Astrocyte (in vitro differentiated cells and primary cell): Measurements from ENCODE around the gene OR10X1. TPM values are rescaled to one million over a fixed set of nuclear protein-coding genes. Genes with fewer than 3 reads are reported as not detected.

Source experiments
- DNase-seq: peaks from one replicate; pipeline ENCODE4 v3.0.0-alpha.2; 2010; ENCODE audit warnings: low read depth
- FAIRE-seq: peaks from 2 replicates; lab custom pipeline; 2011; peaks lifted over from hg19 to GRCh38; lab: Jason Lieb, UNC
- H2AFZ ChIP-seq: 2 replicates; pipeline ENCODE4 v1.6.0; 2012; ENCODE audit warnings: low read depth, low read length, inconsistent platforms
- H3K27ac ChIP-seq: 2 replicates; pipeline ENCODE4 v1.5.1; 2011; ENCODE audit warnings: low read depth, low read length, inconsistent platforms
- H3K27me3 ChIP-seq: 2 replicates; pipeline ENCODE4 v1.6.0; 2011; ENCODE audit warnings: low read length, inconsistent platforms; ENCODE audit not compliant: insufficient read depth
- H3K36me3 ChIP-seq: 2 replicates; pipeline ENCODE4 v1.5.1; 2011; ENCODE audit warnings: low read length, inconsistent platforms; ENCODE audit not compliant: insufficient read depth
- H3K4me1 ChIP-seq: 2 replicates; pipeline ENCODE4 v1.5.1; 2011; ENCODE audit warnings: low read length, inconsistent platforms; ENCODE audit not compliant: insufficient read depth
- H3K4me2 ChIP-seq: 2 replicates; pipeline ENCODE4 v1.6.0; 2012; ENCODE audit warnings: low read length, inconsistent platforms
- H3K4me3 ChIP-seq: 2 replicates; pipeline ENCODE4 v1.5.1; 2011; ENCODE audit warnings: low read depth, mild to moderate bottlenecking, low read length, inconsistent platforms; ENCODE audit not compliant: insufficient read depth
- H3K79me2 ChIP-seq: 2 replicates; pipeline ENCODE4 v1.6.0; 2012; ENCODE audit warnings: mild to moderate bottlenecking, low read length, inconsistent platforms; ENCODE audit not compliant: insufficient read depth
- H3K9ac ChIP-seq: 2 replicates; pipeline ENCODE4 v1.6.0; 2012; ENCODE audit warnings: mild to moderate bottlenecking, low read length, inconsistent platforms
- H3K9me3 ChIP-seq: 2 replicates; pipeline ENCODE4 v1.5.1; 2012; ENCODE audit warnings: low read depth, mild to moderate bottlenecking, low read length, inconsistent platforms; ENCODE audit not compliant: insufficient read depth
- H4K20me1 ChIP-seq: 2 replicates; pipeline ENCODE4 v1.6.0; 2012; ENCODE audit warnings: low read length, inconsistent platforms; ENCODE audit not compliant: insufficient read depth
- H3K27ac Mint-ChIP-seq: one replicate; pipeline ENCODE4 v1.8.0; 2021; ENCODE audit warnings: mild to moderate bottlenecking, mixed read lengths; ENCODE audit not compliant: unreplicated experiment
- H3K27me3 Mint-ChIP-seq: one replicate; pipeline ENCODE4 v1.8.0; 2021; ENCODE audit warnings: low read depth, mixed read lengths; ENCODE audit not compliant: unreplicated experiment
- H3K36me3 Mint-ChIP-seq: one replicate; pipeline ENCODE4 v1.8.0; 2021; ENCODE audit warnings: low read depth, mixed read lengths; ENCODE audit not compliant: unreplicated experiment
- H3K4me1 Mint-ChIP-seq: one replicate; pipeline ENCODE4 v1.8.0; 2021; ENCODE audit warnings: low read depth, mixed read lengths; ENCODE audit not compliant: unreplicated experiment
- H3K4me3 Mint-ChIP-seq: one replicate; pipeline ENCODE4 v1.8.0; 2021; ENCODE audit warnings: mild to moderate bottlenecking, moderate library complexity, mixed read lengths; ENCODE audit not compliant: unreplicated experiment
- H3K9me3 Mint-ChIP-seq: one replicate; pipeline ENCODE4 v1.8.0; 2021; ENCODE audit warnings: mild to moderate bottlenecking, mixed read lengths; ENCODE audit not compliant: unreplicated experiment
- EZH2 ChIP-seq: IDR thresholded peaks from 2 replicates; pipeline ENCODE4 v1.6.1; 2012; ENCODE audit warnings: mild to moderate bottlenecking, low read length, inconsistent platforms; ENCODE audit not compliant: insufficient read depth
- total RNA-seq: library from RNA; stranded (reverse); gene quantifications from 2 replicates; pipeline ENCODE4 v1.2.1, GENCODE V29; 2021
- TF ChIP-seq, protein P1 (sequence below): IDR thresholded peaks from 2 replicates; pipeline ENCODE4 v1.5.1; 2011; ENCODE audit warnings: low read depth, mild to moderate bottlenecking, inconsistent platforms, low read length, moderate library complexity; ENCODE audit not compliant: insufficient read depth

The OR10X1 gene
- total RNA-seq, 1 donor from 2014 or later = not detected

DNA sequence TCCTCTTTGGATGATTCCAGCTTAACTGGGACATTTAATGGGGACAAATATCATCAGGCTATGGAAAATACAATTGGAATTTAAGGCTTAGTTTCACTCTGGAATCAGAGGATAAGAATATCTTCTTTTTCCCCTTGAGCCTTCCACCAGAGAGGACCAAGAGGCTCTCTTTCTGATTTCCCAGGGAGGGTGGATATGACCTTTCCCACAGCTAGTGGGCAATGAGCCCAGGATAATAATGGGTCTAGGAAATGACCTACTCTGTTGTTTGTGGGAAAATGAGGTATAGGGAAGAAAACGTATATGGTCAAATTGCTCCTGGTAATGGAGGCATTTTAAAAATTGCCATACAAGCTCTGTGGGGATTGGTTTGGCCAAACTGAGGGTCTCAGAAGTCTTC lies 27.4 kb downstream of the OR10X1 start:
- H3K4me2 ChIP-seq = no peak overlapping the region
- H3K27ac Mint-ChIP-seq = no peak overlapping the region
- H3K4me3 Mint-ChIP-seq = no peak overlapping the region
- no peaks in the 10 kb centered on the region for H3K79me2 ChIP-seq
- TF ChIP-seq, protein P1, sequence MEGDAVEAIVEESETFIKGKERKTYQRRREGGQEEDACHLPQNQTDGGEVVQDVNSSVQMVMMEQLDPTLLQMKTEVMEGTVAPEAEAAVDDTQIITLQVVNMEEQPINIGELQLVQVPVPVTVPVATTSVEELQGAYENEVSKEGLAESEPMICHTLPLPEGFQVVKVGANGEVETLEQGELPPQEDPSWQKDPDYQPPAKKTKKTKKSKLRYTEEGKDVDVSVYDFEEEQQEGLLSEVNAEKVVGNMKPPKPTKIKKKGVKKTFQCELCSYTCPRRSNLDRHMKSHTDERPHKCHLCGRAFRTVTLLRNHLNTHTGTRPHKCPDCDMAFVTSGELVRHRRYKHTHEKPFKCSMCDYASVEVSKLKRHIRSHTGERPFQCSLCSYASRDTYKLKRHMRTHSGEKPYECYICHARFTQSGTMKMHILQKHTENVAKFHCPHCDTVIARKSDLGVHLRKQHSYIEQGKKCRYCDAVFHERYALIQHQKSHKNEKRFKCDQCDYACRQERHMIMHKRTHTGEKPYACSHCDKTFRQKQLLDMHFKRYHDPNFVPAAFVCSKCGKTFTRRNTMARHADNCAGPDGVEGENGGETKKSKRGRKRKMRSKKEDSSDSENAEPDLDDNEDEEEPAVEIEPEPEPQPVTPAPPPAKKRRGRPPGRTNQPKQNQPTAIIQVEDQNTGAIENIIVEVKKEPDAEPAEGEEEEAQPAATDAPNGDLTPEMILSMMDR = no peak
- H3K27ac ChIP-seq = no peak overlapping the region
- no peaks in the 10 kb centered on the region for H3K27me3 ChIP-seq
- no peak for FAIRE-seq
- H3K9me3 ChIP-seq = no peaks in the 10 kb centered on the region
- no peaks in the 10 kb centered on the region for H3K4me1 ChIP-seq
- no peaks in the 10 kb centered on the region for H3K9me3 Mint-ChIP-seq
- no peak overlapping the region for H3K4me3 ChIP-seq
- DNase-seq = no peak
- H3K4me1 Mint-ChIP-seq = no peaks in the 10 kb centered on the region
- no peaks in the 10 kb centered on the region for H4K20me1 ChIP-seq
- H3K36me3 Mint-ChIP-seq = no peaks in the 10 kb centered on the region
- H2AFZ ChIP-seq = no peak overlapping the region
- no peak overlapping the region for H3K9ac ChIP-seq
- H3K36me3 ChIP-seq = no peaks in the 10 kb centered on the region
- H3K27me3 Mint-ChIP-seq = no peaks in the 10 kb centered on the region

DNA sequence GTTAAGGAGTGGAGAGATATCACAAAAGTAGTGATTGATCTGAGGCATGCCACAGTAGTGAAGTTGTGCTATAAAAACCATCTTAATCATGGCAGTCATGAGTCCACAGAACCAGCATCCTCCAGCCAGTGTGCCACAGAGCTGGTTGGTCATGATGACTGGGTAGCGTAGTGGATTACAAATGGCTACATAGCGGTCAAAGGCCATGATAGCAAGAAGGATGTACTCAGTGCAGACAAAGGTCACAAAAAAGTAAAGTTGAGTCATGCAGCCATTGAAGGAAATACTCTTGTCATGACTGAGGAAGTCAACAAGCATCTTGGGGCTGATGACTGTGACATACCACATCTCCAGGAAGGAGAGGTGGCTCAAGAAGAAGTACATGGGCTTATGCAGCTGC lies 32.2 kb downstream of the OR10X1 start:
- Histone ChIP-seq H3K4me2 (no peak overlapping the region), H3K27me3 (no peaks in the 10 kb centered on the region), H3K9ac (no peak overlapping the region), H3K4me3 (no peak overlapping the region), H3K9me3 (no peaks in the 10 kb centered on the region), H2AFZ (no peak overlapping the region), H3K4me1 (no peaks in the 10 kb centered on the region), H3K27ac (no peak overlapping the region), H3K79me2 (no peaks in the 10 kb centered on the region), H3K36me3 (no peaks in the 10 kb centered on the region), H4K20me1 (no peaks in the 10 kb centered on the region)
- TF ChIP-seq, protein P1 = no peak
- no peak for TF ChIP-seq EZH2
- H3K27ac Mint-ChIP-seq = no peak overlapping the region
- DNase-seq (no peak), FAIRE-seq (no peak)
- H3K36me3 Mint-ChIP-seq = no peaks in the 10 kb centered on the region
- no peaks in the 10 kb centered on the region for H3K4me1 Mint-ChIP-seq
- H3K4me3 Mint-ChIP-seq = no peak overlapping the region
- no peaks in the 10 kb centered on the region for H3K9me3 Mint-ChIP-seq
- H3K27me3 Mint-ChIP-seq = no peaks in the 10 kb centered on the region

DNA sequence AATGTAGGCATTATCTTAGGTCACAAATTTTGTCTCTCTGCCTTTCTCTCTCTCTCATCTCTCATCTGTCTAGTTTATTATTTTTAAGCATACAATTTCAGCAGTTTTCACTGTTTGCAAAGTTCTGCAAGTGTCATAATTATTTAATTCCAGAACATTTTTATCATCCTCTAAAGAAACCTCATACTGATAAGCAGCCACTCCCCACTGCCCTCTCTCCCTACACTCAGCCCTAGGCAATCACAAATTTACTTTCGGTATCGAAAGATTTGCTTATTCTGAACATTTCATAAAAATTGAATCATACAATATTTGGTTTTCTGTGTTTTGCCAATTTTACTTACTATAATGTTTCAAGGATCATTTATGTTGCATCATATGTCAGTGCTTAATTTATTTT lies 42.1 kb downstream of the OR10X1 start:
- FAIRE-seq = no peak
- H3K4me3 Mint-ChIP-seq = no peak overlapping the region
- no peak for DNase-seq
- Histone ChIP-seq H3K79me2 (no peaks in the 10 kb centered on the region), H3K36me3 (no peaks in the 10 kb centered on the region), H3K9ac (no peak overlapping the region), H3K4me2 (no peak overlapping the region), H4K20me1 (no peaks in the 10 kb centered on the region), H3K4me1 (no peaks in the 10 kb centered on the region), H2AFZ (no peak overlapping the region), H3K27me3 (no peaks in the 10 kb centered on the region), H3K27ac (no peak overlapping the region), H3K9me3 (no peaks in the 10 kb centered on the region), H3K4me3 (no peak overlapping the region)
- TF ChIP-seq, protein P1 = no peak
- TF ChIP-seq EZH2 = no peak
- H3K9me3 Mint-ChIP-seq = no peaks in the 10 kb centered on the region
- no peaks in the 10 kb centered on the region for H3K4me1 Mint-ChIP-seq
- H3K27ac Mint-ChIP-seq = no peak overlapping the region
- no peaks in the 10 kb centered on the region for H3K36me3 Mint-ChIP-seq
- H3K27me3 Mint-ChIP-seq = no peaks in the 10 kb centered on the region
